Right kidney (tissue), 1 donor: Measurements from ENCODE around the gene GPNMB.

ENCODE experiments used
- DNase-seq: peaks from one replicate; pipeline ENCODE4 v3.0.0-alpha.2; 2016

GPNMB gene

GRCh38 chr7:23228412-23228811, 18.2 kb upstream of the GPNMB start:
- no peak for DNase-seq

GRCh38 chr7:23230641-23231101, 15.9 kb upstream of the GPNMB start:
- no peak for DNase-seq

GRCh38 chr7:23232966-23233365, 13.6 kb upstream of the GPNMB start:
- DNase-seq, result no peak

GRCh38 chr7:23234569-23235296, 11.8 kb upstream of the GPNMB start:
- no peak for DNase-seq

DNA sequence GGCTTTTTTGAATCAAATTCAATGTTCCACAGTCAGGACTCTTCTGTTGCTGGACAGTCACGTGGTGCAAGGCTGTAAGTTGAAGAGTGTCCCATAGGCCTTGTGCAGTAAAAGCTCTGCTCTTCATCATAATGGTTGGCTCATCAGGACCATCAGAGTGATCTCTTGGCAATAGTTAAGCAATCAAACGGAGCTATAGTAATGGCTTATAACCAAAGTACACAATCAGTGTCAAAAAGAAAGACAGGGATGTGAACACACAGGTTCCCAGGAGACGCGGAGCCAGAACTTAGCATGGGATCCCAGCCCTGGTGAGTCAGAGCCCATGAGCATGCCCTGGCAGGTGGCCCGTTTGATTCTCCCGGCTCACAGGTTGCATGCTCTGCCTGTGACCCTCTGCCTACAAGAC, 10.8 kb upstream of the GPNMB start:
- DNase-seq, result no peak

- no peak for DNase-seq
These were observed 9.6 kb upstream of the GPNMB start for GRCh38 chr7:23237000-23237399.

DNA sequence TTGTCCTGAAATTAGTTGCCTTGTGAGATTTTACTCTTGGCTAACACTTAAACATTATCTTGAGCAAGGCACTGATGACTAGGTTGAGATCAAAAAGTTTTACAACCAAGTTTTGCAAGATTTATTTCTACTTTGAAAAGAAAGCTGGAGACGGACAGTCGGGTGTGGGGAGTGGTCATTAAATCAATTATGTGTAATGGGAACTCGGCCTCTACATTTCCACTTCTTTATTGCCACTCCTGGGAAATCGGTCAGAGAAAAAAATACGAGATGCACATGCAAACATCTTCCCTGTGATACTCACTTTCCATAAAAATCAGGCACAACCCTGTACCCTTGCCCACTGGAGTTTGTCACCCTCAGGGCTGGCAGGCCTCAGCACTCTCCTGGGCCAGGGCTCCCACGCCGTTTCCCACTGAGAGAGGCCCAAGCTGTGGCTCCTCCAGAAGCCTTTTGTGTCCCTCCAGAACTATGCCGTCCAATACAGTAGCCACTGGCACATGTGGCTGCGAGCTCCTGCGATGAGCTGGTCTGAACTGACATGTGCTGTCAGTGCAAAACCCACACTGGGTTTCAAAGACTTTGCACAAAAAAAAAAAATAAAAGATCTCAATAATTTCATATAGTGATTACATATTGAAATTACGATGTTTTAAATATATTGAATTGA, 7.5 kb upstream of the GPNMB start:
- DNase-seq, result no peak

DNA sequence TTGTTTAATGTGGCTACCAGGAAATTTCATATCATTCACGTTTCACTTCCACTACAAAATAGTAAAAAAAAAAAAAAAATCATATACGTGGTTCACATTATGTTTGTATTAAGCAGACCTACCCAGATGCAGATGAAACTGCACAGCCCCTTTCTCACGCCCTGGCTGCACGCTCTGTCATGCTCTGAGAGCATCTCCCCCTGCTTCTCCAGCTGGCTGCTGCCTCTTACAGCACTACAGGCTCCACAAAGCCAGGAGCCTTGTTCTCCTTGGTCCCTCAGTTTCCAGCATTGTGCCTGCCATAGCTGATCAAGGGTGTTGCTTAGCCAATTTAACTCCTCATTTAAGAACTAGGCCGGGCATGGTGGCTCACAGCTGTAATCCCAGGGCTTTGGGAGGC, 6.9 kb upstream of the GPNMB start:
- DNase-seq, result no peak

DNA sequence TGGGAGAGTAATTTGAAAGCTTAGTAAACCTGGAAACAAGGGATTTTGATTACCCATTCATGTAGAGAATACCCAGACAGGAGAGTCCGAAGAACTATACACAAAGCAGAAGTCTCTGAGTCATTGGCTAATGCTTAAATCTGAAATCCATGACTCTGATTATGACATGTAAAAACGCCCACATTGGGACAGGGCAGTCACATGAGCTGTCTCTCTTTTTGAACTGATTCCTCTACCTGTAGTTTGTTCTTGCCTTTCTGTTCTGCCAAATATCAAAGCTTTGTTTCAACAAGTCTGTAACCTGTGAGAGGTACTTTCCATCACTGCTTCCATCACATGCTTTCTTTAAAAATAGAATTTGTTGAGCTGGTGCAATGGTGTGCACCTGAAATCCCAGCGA, 4.3 kb upstream of the GPNMB start:
- no peak for DNase-seq

- DNase-seq, result no peak
These were observed 3.6 kb upstream of the GPNMB start for GRCh38 chr7:23242935-23243334.

- DNase-seq, result no peak
These were observed 549 bp downstream of the GPNMB start for GRCh38 chr7:23247046-23247602.

GRCh38 chr7:23247603-23248335, 1.2 kb downstream of the GPNMB start:
- peak; percentile 62 for DNase-seq

- no peak for DNase-seq
These were observed 2.9 kb downstream of the GPNMB start for GRCh38 chr7:23249486-23249885.

DNA sequence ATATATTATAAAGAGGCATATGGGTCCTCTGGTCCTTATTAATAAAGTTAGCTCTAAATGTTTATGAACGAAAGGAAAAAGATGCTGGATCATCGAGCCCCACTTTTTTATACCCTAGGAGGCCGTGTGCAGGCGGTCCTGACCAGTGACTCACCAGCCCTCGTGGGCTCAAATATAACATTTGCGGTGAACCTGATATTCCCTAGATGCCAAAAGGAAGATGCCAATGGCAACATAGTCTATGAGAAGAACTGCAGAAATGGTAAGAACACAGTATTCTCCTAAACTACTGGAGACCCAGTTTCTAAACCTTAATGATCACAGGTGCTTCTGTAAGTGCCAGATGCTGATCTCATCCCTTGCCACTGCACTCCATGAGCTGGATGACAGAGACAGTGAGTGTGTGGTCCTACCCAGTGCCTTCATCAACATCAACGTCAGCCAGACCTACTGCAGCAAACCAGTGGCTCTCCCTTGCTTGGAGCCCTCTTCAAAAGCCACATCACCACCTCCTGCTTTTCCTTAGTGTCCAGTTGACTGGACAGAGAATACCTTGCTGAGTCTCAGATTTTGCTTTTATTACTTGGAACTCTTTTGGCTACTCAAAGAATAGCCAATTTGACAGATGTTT, 7.6 kb downstream of the GPNMB start:
- no peak for DNase-seq

DNA sequence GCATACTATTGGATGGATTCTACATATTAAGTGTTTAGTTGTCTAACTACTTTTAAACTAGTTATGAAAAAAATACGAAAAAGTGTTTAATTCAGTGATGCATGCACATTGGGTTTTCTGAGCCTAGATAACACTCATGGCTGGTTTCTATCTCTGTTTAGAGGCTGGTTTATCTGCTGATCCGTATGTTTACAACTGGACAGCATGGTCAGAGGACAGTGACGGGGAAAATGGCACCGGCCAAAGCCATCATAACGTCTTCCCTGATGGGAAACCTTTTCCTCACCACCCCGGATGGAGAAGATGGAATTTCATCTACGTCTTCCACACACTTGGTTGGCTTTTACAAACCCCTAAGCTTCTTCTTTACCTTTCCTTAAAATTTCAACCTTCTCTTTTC, 10.2 kb downstream of the GPNMB start:
- no peak for DNase-seq

DNA sequence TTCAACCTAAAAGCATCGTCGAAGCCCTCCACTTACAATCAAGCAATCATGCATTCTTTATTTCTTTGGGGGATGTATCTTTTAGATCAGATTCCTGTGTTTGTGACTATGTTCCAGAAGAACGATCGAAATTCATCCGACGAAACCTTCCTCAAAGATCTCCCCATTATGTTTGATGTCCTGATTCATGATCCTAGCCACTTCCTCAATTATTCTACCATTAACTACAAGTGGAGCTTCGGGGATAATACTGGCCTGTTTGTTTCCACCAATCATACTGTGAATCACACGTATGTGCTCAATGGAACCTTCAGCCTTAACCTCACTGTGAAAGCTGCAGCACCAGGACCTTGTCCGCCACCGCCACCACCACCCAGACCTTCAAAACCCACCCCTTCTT, 13.8 kb downstream of the GPNMB start:
- no peak for DNase-seq

GRCh38 chr7:23261843-23262452, 15.4 kb downstream of the GPNMB start:
- peak; percentile 8 for DNase-seq

DNA sequence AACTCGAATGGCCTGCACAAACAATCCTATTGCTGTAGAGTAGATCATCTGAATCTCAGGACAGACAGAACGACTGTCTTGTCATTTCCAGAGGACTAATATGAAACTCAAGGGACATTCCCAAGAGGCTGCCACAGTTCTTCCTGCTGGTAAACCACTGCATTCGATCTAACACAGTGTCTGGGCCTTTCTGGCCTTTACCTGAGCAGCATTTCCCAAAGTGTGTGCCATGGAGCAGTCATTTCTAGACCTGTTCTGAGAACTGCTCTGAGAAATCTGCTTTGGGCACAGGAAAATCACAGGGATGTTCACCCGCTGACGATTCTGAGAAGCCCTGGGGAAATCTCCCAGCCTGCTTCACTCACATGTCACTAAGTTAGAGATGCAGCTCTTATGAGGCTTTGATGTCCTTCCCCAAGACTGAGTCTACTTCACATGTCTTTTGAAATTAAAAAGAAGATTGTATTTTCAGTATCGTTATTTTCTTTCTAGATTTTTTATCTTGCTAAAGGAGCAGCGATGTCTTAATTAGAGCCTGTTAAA, 18.4 kb downstream of the GPNMB start:
- no peak for DNase-seq

- no peak for DNase-seq
These were observed 20.3 kb downstream of the GPNMB start for GRCh38 chr7:23266918-23267317.

DNA sequence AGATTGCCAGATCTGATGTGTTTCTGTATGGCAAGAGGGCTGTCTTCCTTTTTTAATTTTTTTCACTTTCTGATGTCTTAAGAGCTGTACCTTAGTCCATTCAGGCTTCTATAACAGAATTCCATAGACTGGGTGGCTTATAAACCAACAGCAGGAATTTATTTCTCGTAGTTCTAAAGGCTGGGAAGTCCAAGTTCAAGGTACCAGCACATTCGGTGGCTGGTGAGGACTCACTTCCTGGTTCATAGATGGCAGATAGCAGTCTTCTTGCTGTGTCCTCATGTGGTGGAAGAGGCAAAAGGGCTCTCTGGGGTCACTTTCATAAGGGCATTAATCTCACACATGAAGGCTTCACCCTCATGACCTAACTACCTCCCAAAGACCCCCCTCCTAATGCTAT, 20.8 kb downstream of the GPNMB start:
- DNase-seq, result no peak

GRCh38 chr7:23268167-23268566, 21.6 kb downstream of the GPNMB start:
- DNase-seq, result no peak

DNA sequence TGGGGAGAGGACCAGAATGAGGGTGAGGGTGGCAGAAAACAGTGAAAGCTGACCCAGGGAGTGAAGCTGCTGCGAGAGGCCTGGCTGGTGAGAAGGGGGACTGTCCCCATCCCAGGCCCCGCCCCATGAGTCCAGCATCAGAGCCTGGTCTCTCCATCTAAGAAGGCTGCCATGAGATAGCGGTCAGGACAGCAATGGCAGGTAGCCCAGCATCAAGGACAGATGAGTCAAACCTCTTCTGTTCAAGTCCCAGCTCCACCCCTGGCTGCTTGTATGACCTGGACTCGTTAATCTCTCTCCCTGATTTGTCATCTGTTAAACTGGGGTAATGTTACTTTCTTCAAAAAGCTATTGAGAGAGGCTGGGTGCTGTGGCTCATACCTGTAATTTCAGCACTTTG, 22.2 kb downstream of the GPNMB start:
- no peak for DNase-seq
